GM21786 (cell line): Measurements from ENCODE around the gene SFXN4.
"Not testable (repeated sequence)": the region's sequence is repeated elsewhere in the genome, so short reads cannot be mapped to it uniquely, and the experiment has no call there.

Experiments used
- ATAC-seq: cut with Tn5 transposase; IDR thresholded peaks from one replicate; pipeline ENCODE4 v1.9.1; 2021; ENCODE audit not compliant: unreplicated experiment

SFXN4 gene

GRCh38 chr10:119113751-119114732, 51.5 kb downstream of the SFXN4 start:
- no peak for ATAC-seq

GRCh38 chr10:119112056-119112455, 53.5 kb downstream of the SFXN4 start:
- ATAC-seq = no peak

- not testable (repeated sequence) for ATAC-seq
Observed at GRCh38 chr10:119107771-119108170, 57.7 kb downstream of the SFXN4 start.

- not testable (repeated sequence) for ATAC-seq
Observed at GRCh38 chr10:119107106-119107505, 58.4 kb downstream of the SFXN4 start.

GRCh38 chr10:119105899-119106298, 59.6 kb downstream of the SFXN4 start:
- not testable (repeated sequence) for ATAC-seq

GRCh38 chr10:119105155-119105554, 60.4 kb downstream of the SFXN4 start:
- no peak for ATAC-seq

- ATAC-seq = no peak
Observed at GRCh38 chr10:119104654-119105015, 60.9 kb downstream of the SFXN4 start.

GRCh38 chr10:119103903-119104653, 61.4 kb downstream of the SFXN4 start, which contains the start of gene DENND10:
DENND10 (plus strand) TSS chr10:119104113; CDS start chr10:119104143, 30 bp downstream.
- peak; percentile 75 for ATAC-seq

- no peak for ATAC-seq
Observed at GRCh38 chr10:119103241-119103902, 62.1 kb downstream of the SFXN4 start.

GRCh38 chr10:119101366-119102098, 64.0 kb downstream of the SFXN4 start:
- ATAC-seq = no peak

- ATAC-seq = no peak
Observed at GRCh38 chr10:119100434-119101238, 64.9 kb downstream of the SFXN4 start.

GRCh38 chr10:119098576-119098975, 66.9 kb downstream of the SFXN4 start:
- no peak for ATAC-seq

GRCh38 chr10:119096641-119097415, 68.7 kb downstream of the SFXN4 start:
- ATAC-seq = not testable (repeated sequence)

- no peak for ATAC-seq
Observed at GRCh38 chr10:119095640-119096039, 69.9 kb downstream of the SFXN4 start.

- no peak for ATAC-seq
Observed at GRCh38 chr10:119090968-119091367, 74.5 kb downstream of the SFXN4 start.
